RWPE2 (cell line): ENCODE measurements around the gene CACNA1B.

Experiments used
- ATAC-seq: fragments of 200-7000 bp; cut with Tn5 transposase; 3 replicates; pipeline ENCODE4 v1.9.1; 2021; ENCODE audit warnings: low read depth
- DNase-seq: peaks from one replicate; pipeline ENCODE4 v3.0.0-alpha.2; 2020; ENCODE audit warnings: low spot score
- H3K27ac ChIP-seq: fragments of 450-650 bp; 2 replicates; pipeline ENCODE4 v1.5.1; 2017; ENCODE audit warnings: mild to moderate bottlenecking; ENCODE audit not compliant: poor library complexity, severe bottlenecking
- H3K27me3 ChIP-seq: fragments of 250-450 bp; sonication (Bioruptor Pico); 2 replicates; pipeline ENCODE4 v1.5.1; 2021; ENCODE audit warnings: mild to moderate bottlenecking, moderate library complexity; ENCODE audit not compliant: insufficient read depth, poor library complexity, severe bottlenecking
- H3K36me3 ChIP-seq: fragments of 250-450 bp; sonication (Bioruptor Pico); 2 replicates; pipeline ENCODE4 v1.5.1; 2020; ENCODE audit warnings: low read depth, mild to moderate bottlenecking, moderate library complexity
- H3K4me1 ChIP-seq: fragments of 250-450 bp; sonication (Bioruptor Pico); 2 replicates; pipeline ENCODE4 v1.5.1; 2021; ENCODE audit warnings: mild to moderate bottlenecking, moderate library complexity; ENCODE audit not compliant: insufficient read depth, poor library complexity, severe bottlenecking
- H3K4me3 ChIP-seq: fragments of 250-450 bp; sonication (Bioruptor Pico); 2 replicates; pipeline ENCODE4 v1.5.1; 2021; ENCODE audit warnings: mild to moderate bottlenecking, moderate library complexity; ENCODE audit not compliant: severe bottlenecking
- H3K9me3 ChIP-seq: fragments of 250-450 bp; sonication (Bioruptor Pico); 2 replicates; pipeline ENCODE4 v1.5.1; 2021; ENCODE audit warnings: mild to moderate bottlenecking, moderate library complexity; ENCODE audit not compliant: severe bottlenecking
- CTCF ChIP-seq: fragments of 450-650 bp; IDR thresholded peaks from one replicate; pipeline ENCODE4 v1.5.1; 2017; ENCODE audit warnings: mild to moderate bottlenecking, moderate library complexity; ENCODE audit not compliant: poor library complexity, severe bottlenecking

CACNA1B gene

GRCh38 chr9:137989999-137990715 is 112.6 kb downstream of the CACNA1B start:
- Histone ChIP-seq H3K9me3 (no peaks in the 10 kb centered on the region), H3K36me3 (no peaks in the 10 kb centered on the region), H3K27ac (no peak overlapping the region), H3K4me3 (no peak overlapping the region), H3K27me3 (peaks cover 32% of the 10 kb centered on the region), H3K4me1 (no peaks in the 10 kb centered on the region)
- ATAC-seq = no peak
- DNase-seq = no peak
- TF ChIP-seq CTCF = no peak

- Histone ChIP-seq H3K9me3 (no peaks in the 10 kb centered on the region), H3K36me3 (no peaks in the 10 kb centered on the region), H3K4me1 (no peaks in the 10 kb centered on the region), H3K27ac (no peak overlapping the region), H3K27me3 (peaks cover 6% of the 10 kb centered on the region), H3K4me3 (no peak overlapping the region)
- no peak for DNase-seq
- no peak for ATAC-seq
- TF ChIP-seq CTCF = no peak
Observed at GRCh38 chr9:138003485-138004190, 126.1 kb downstream of the CACNA1B start.

- DNase-seq (no peak), ATAC-seq (no peak)
- Histone ChIP-seq H3K4me3 (no peak overlapping the region), H3K27ac (no peak overlapping the region), H3K9me3 (no peaks in the 10 kb centered on the region), H3K27me3 (no peaks in the 10 kb centered on the region), H3K36me3 (no peaks in the 10 kb centered on the region), H3K4me1 (no peaks in the 10 kb centered on the region)
- TF ChIP-seq CTCF = no peak
Observed at GRCh38 chr9:138006576-138007233, 129.1 kb downstream of the CACNA1B start.

DNA sequence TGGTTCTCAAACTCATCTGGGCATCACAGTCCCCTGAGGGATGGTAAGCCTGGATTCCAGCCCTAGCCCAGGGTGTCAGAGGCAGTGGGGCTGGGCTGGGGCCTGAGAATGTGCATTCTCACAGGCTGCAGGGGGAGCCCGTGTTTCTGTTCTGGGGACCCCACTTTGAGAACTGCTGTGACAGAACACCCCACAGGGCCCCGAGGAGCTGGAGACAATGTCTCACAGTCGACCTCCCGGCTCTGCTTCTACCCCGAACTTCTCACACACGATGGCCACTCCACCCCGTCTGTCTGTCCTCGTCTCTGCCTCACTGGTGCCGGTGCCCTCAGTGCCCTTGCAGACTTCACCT is 130.0 kb downstream of the CACNA1B start:
- Histone ChIP-seq H3K4me1 (no peaks in the 10 kb centered on the region), H3K9me3 (no peaks in the 10 kb centered on the region), H3K27me3 (no peaks in the 10 kb centered on the region), H3K4me3 (no peak overlapping the region), H3K36me3 (no peaks in the 10 kb centered on the region), H3K27ac (no peak overlapping the region)
- no peak for DNase-seq
- TF ChIP-seq CTCF = no peak
- ATAC-seq = no peak
